ENCODE data around the gene SERPINB1. TPM values are rescaled to one million over a fixed set of nuclear protein-coding genes. Genes with fewer than 3 reads are reported as not detected.

The SERPINB1 gene
- polyA plus RNA-seq, 1 of the 3 experiments (the other 2 are of a cell fraction), result 9.4 TPM

DNA sequence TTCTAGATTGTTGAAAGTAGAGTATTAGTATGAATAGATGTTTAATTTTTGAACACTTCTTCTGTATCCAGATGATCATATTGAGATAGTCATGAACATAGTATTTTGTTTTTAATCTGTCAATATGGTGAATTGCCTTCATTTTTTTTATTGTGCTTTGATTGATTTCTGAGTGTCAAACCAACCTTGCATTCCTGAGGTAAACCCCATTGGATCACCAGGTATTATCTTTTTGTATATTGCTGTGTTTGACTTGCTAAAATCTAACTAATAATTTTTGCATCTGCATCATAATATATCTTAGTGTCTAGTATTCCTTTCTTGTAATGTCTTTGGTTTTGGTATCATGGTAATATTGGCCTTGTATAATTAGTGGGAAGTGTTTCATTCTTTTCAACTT is 25.5 kb downstream of the SERPINB1 start:
- ChIA-PET CTCF (no interaction called here), POLR2A (no interaction called here)
- Histone ChIP-seq H3F3A (replicated peaks; ENCODE audit: insufficient read depth) (no peaks in the 10 kb centered on the region), H3K27ac (ENCODE audit: low read depth in 2 of 2, low read length in 1 of 2) (no peak overlapping the region), H3K27me3 (ENCODE audit: insufficient read depth) (no peaks in the 10 kb centered on the region), H4K20me1 (ENCODE audit: insufficient read depth) (no peaks in the 10 kb centered on the region), H3K4me3 (ENCODE audit: low read depth in 2 of 2, low read length in 1 of 2) (no peak overlapping the region), H3K79me2 (ENCODE audit: insufficient read depth) (no peaks in the 10 kb centered on the region), H3K9me2 (no peaks in the 10 kb centered on the region), H3K36me3 (replicated peaks in 1 of 2; ENCODE audit: control insufficient read depth in 1 of 2, insufficient read depth in 2 of 2, low read length in 1 of 2) (no peaks in the 10 kb centered on the region), H3K4me1 (ENCODE audit: control insufficient read depth in 1 of 2, insufficient read depth in 2 of 2, low read depth in 1 of 2, low read length in 1 of 2) (no peaks in the 10 kb centered on the region; a peak in 1 of 4 replicates), H3K9ac (no peak overlapping the region), H2AFZ (ENCODE audit: low read depth) (no peak overlapping the region), H3K9me3 (no peaks in the 10 kb centered on the region; the same call in 1 of the 2 replicates), H3K4me2 (no peak overlapping the region)
- TF ChIP-seq FOXJ3 (CRISPR knock-in tag; IDR thresholded peaks at IDR 0.05), result no peak
- TF ChIP-seq GATA2 (CRISPR knock-in tag; IDR thresholded peaks at IDR 0.05), result no peak
- no peak for TF ChIP-seq GABPA (IDR thresholded peaks at IDR 0.05; ENCODE audit: low read depth)
- no peak for TF ChIP-seq NFIC (IDR thresholded peaks at IDR 0.05; ENCODE audit: borderline replicate concordance)
- TF ChIP-seq, protein P1, sequence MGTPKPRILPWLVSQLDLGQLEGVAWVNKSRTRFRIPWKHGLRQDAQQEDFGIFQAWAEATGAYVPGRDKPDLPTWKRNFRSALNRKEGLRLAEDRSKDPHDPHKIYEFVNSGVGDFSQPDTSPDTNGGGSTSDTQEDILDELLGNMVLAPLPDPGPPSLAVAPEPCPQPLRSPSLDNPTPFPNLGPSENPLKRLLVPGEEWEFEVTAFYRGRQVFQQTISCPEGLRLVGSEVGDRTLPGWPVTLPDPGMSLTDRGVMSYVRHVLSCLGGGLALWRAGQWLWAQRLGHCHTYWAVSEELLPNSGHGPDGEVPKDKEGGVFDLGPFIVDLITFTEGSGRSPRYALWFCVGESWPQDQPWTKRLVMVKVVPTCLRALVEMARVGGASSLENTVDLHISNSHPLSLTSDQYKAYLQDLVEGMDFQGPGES (IDR thresholded peaks at IDR 0.05; ENCODE audit: low read depth, low read length), result no peak
- TF ChIP-seq MEF2A (IDR thresholded peaks at IDR 0.05; ENCODE audit: borderline replicate concordance, low read depth), result no peak
- TF ChIP-seq RCOR1 (IDR thresholded peaks at IDR 0.05; ENCODE audit: low read length), result no peak
- no peak for TF ChIP-seq FOXM1 (IDR thresholded peaks at IDR 0.05; ENCODE audit: low read depth)
- TF ChIP-seq TAF1 (IDR thresholded peaks at IDR 0.05; ENCODE audit: borderline replicate concordance, low read depth, low read length), result no peak
- TF ChIP-seq, protein P2, sequence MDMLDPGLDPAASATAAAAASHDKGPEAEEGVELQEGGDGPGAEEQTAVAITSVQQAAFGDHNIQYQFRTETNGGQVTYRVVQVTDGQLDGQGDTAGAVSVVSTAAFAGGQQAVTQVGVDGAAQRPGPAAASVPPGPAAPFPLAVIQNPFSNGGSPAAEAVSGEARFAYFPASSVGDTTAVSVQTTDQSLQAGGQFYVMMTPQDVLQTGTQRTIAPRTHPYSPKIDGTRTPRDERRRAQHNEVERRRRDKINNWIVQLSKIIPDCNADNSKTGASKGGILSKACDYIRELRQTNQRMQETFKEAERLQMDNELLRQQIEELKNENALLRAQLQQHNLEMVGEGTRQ (IDR thresholded peaks at IDR 0.05; ENCODE audit: borderline replicate concordance, low read depth, low read length), result no peak
- no peak for DNase-seq

DNA sequence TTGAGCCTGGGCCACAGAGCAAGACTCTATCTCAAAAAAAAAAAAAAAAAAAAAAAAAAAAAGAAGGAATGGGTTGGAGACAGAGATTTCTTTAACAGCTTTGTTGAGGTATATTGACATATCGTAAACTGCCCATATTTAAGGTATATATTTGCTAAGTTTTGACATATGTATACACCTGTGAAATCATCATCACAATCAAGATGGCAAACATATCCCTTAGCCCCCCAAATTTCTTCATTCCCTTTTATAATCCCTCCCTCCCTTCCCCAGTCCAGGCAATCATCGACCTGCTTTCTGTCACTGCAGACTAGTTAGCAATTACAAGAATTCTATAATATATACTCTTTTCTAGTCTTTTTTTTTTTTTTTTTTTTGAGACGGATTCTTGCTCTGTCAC is 29.0 kb downstream of the SERPINB1 start:
- Histone ChIP-seq H3F3A (replicated peaks; ENCODE audit: insufficient read depth) (no peaks in the 10 kb centered on the region), H3K4me2 (no peak overlapping the region), H3K9ac (no peak overlapping the region), H3K9me2 (no peaks in the 10 kb centered on the region), H3K4me3 (ENCODE audit: low read depth in 2 of 2, low read length in 1 of 2) (no peak overlapping the region), H3K27me3 (ENCODE audit: insufficient read depth) (no peaks in the 10 kb centered on the region), H3K9me3 (no peaks in the 10 kb centered on the region; the same call in 1 of the 2 replicates), H4K20me1 (ENCODE audit: insufficient read depth) (no peaks in the 10 kb centered on the region), H3K79me2 (ENCODE audit: insufficient read depth) (no peaks in the 10 kb centered on the region), H2AFZ (ENCODE audit: low read depth) (no peak overlapping the region), H3K4me1 (ENCODE audit: control insufficient read depth in 1 of 2, insufficient read depth in 2 of 2, low read depth in 1 of 2, low read length in 1 of 2) (no peaks in the 10 kb centered on the region; a peak in 1 of 4 replicates), H3K36me3 (replicated peaks in 1 of 2; ENCODE audit: control insufficient read depth in 1 of 2, insufficient read depth in 2 of 2, low read length in 1 of 2) (no peaks in the 10 kb centered on the region), H3K27ac (ENCODE audit: low read depth in 2 of 2, low read length in 1 of 2) (no peak overlapping the region)
- CTCF ChIA-PET, result no interaction called here
- TF ChIP-seq TEAD4 (IDR thresholded peaks at IDR 0.05; ENCODE audit: borderline replicate concordance, insufficient read depth), result no peak
- no peak for TF ChIP-seq EP300 (IDR thresholded peaks at IDR 0.05; ENCODE audit: borderline replicate concordance in 1 of 2, low read depth in 1 of 2, low read length in 1 of 2)
- TF ChIP-seq GABPA (IDR thresholded peaks at IDR 0.05; ENCODE audit: low read depth), result no peak
- no peak for TF ChIP-seq RCOR1 (IDR thresholded peaks at IDR 0.05; ENCODE audit: low read length)
- TF ChIP-seq JUND (IDR thresholded peaks at IDR 0.05), result no peak
- no peak for TF ChIP-seq MEF2A (IDR thresholded peaks at IDR 0.05; ENCODE audit: borderline replicate concordance, low read depth)
- TF ChIP-seq EZH2phosphoT487 (IDR thresholded peaks at IDR 0.05; ENCODE audit: borderline replicate concordance, low read depth), result no peak
- no peak for TF ChIP-seq MXI1 (IDR thresholded peaks at IDR 0.05; ENCODE audit: low read depth, low read length)
- no peak for TF ChIP-seq TAF1 (IDR thresholded peaks at IDR 0.05; ENCODE audit: borderline replicate concordance, low read depth, low read length)
- TF ChIP-seq, protein P3, sequence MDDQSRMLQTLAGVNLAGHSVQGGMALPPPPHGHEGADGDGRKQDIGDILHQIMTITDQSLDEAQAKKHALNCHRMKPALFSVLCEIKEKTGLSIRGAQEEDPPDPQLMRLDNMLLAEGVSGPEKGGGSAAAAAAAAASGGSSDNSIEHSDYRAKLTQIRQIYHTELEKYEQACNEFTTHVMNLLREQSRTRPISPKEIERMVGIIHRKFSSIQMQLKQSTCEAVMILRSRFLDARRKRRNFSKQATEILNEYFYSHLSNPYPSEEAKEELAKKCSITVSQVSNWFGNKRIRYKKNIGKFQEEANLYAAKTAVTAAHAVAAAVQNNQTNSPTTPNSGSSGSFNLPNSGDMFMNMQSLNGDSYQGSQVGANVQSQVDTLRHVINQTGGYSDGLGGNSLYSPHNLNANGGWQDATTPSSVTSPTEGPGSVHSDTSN (IDR thresholded peaks at IDR 0.05), result no peak
- TF ChIP-seq, protein P2 (IDR thresholded peaks at IDR 0.05; ENCODE audit: borderline replicate concordance, low read depth, low read length), result no peak
- no peak for TF ChIP-seq GATA2 (CRISPR knock-in tag; IDR thresholded peaks at IDR 0.05)
- TF ChIP-seq, protein P1 (IDR thresholded peaks at IDR 0.05; ENCODE audit: low read depth, low read length), result no peak
- no peak for TF ChIP-seq FOXJ3 (CRISPR knock-in tag; IDR thresholded peaks at IDR 0.05)
- no peak for DNase-seq
- WGBS (ENCODE audit: low lambda C conversion rate), result 69% methylated on average over 3 of the region's 3 CpGs
- POLR2A ChIA-PET, result no interaction called here
